HCT116 (cell line): Measurements from ENCODE around the gene DLX3. TPM values are rescaled to one million over a fixed set of nuclear protein-coding genes. Genes with fewer than 3 reads are reported as not detected.

Experiments
- ATAC-seq: fragments of 200-7000 bp; cut with Tn5 transposase; 2 replicates; pipeline ENCODE4 v1.9.1; 2020; ENCODE audit warnings: mild to moderate bottlenecking, moderate library complexity
- BruUV-seq: library from RNA; stranded (reverse); fragments of 400-500 nt; replicated peaks from 2 replicates; lab custom pipeline; 2021; lab: Mats Ljungman, UMichigan
- CTCF ChIA-PET: fragments of 300-600 bp; sonication (Branson Sonifier 250); formaldehyde crosslinking; loops from one replicate; lab custom pipeline; 2021; ENCODE audit warnings: antibody characterized with exemption; lab: Charles Lee
- POLR2A ChIA-PET: fragments of 300-600, 350-600 bp; sonication (Branson Sonifier 250); formaldehyde crosslinking; loops from one replicate; lab custom pipeline; 2021; ENCODE audit warnings: antibody characterized with exemption; lab: Charles Lee
- RAD21 ChIA-PET, 2 experiments: fragments of 300-600 bp; sonication (Branson Sonifier 250); formaldehyde crosslinking; loops; one replicate each; lab custom pipeline; 2023; ENCODE audit warnings: low total read pairs in 2 of 2; ENCODE audit not compliant: uncharacterized antibody in 2 of 2, unreplicated experiment in 2 of 2, low non-redundant PET in 1 of 2; lab: Charles Lee
- DNase-seq: peaks from one replicate; pipeline ENCODE4 v3.0.0-alpha.2; 2010; ENCODE audit warnings: low read depth, low spot score
- H2AFZ ChIP-seq: fragments of 200-600 bp; shearing (Covaris generic), sonication (generic); 2 replicates; pipeline ENCODE4 v1.6.1; 2017; ENCODE audit warnings: low read depth, mixed run types, mixed read lengths, antibody characterized with exemption, low read length; ENCODE audit not compliant: poor library complexity, severe bottlenecking
- H3K27ac ChIP-seq: 2 replicates; pipeline ENCODE4 v1.5.1; 2012; ENCODE audit warnings: low read depth, low read length
- H3K27me3 ChIP-seq: fragments of 200-600 bp; sonication (generic); 2 replicates; pipeline ENCODE4 v1.6.1; 2016; ENCODE audit warnings: mixed run types, low read length, mixed read lengths; ENCODE audit not compliant: insufficient read depth
- H3K36me3 ChIP-seq, 2 experiments: fragments of 200-500 bp in 1 of 2; fragments of 200-600 bp in 1 of 2; sonication (Bioruptor generic) in 1 of 2; sonication (generic) in 1 of 2; 2 replicates each; pipeline versions ENCODE4 v1.5.1 to v1.6.1; 2014 to 2016; ENCODE audit warnings: low read length in 2 of 2, inconsistent platforms in 1 of 2, mixed read lengths in 1 of 2, mixed run types in 1 of 2; ENCODE audit not compliant: insufficient read depth in 2 of 2, control insufficient read depth in 1 of 2
- H3K4me1 ChIP-seq, 2 experiments: fragments of 200-600 bp in 1 of 2; sonication (generic) in 1 of 2; 2 replicates each; pipeline versions ENCODE4 v1.5.1 to v1.6.1; 2012 to 2017; ENCODE audit warnings: low read length in 2 of 2, inconsistent platforms in 1 of 2, mild to moderate bottlenecking in 1 of 2, mixed read lengths in 1 of 2, mixed run types in 1 of 2, moderate library complexity in 1 of 2; ENCODE audit not compliant: insufficient read depth in 2 of 2, control insufficient read depth in 1 of 2
- H3K4me2 ChIP-seq: fragments of 200-600 bp; sonication (generic); 2 replicates; pipeline ENCODE4 v1.6.1; 2017; ENCODE audit warnings: mixed run types, low read length, mixed read lengths
- H3K4me3 ChIP-seq, 2 experiments: fragments of 200-600 bp in 1 of 2; sonication (generic) in 1 of 2; replicated peaks in 1 of 2; 2 replicates each; pipeline ENCODE4 v1.5.1; 2011 to 2016; ENCODE audit warnings: low read length in 2 of 2, control low read depth in 1 of 2, low read depth in 1 of 2, mild to moderate bottlenecking in 1 of 2, mixed read lengths in 1 of 2, mixed run types in 1 of 2
- H3K79me2 ChIP-seq: fragments of 200-600 bp; sonication (generic); 2 replicates; pipeline ENCODE4 v1.6.1; 2017; ENCODE audit warnings: mild to moderate bottlenecking, mixed run types, low read length, moderate library complexity, mixed read lengths; ENCODE audit not compliant: insufficient read depth
- H3K9ac ChIP-seq: fragments of 200-600 bp; sonication (generic); 2 replicates; pipeline ENCODE4 v1.6.1; 2016; ENCODE audit warnings: low read length, mixed read lengths
- H3K9me2 ChIP-seq: fragments of 200-600 bp; sonication (generic), shearing (Covaris generic); 2 replicates; pipeline ENCODE4 v1.6.1; 2017; ENCODE audit warnings: mixed run types, mild to moderate bottlenecking, moderate library complexity; ENCODE audit not compliant: insufficient read depth
- H3K9me3 ChIP-seq, 2 experiments: fragments of 200-500 bp in 1 of 2; fragments of 200-600 bp in 1 of 2; sonication (Bioruptor generic) in 1 of 2; sonication (generic) in 1 of 2; 2 replicates each; pipeline ENCODE4 v1.6.1; 2014 to 2017; ENCODE audit warnings: low read length in 2 of 2, mixed read lengths in 2 of 2, inconsistent platforms in 1 of 2, low read depth in 1 of 2, mild to moderate bottlenecking in 1 of 2, mixed run types in 1 of 2, moderate library complexity in 1 of 2; ENCODE audit not compliant: control insufficient read depth in 1 of 2, insufficient read depth in 1 of 2
- H4K20me1 ChIP-seq: fragments of 200-600 bp; sonication (generic), shearing (Covaris generic); 2 replicates; pipeline ENCODE4 v1.6.1; 2017; ENCODE audit warnings: mixed run types, mild to moderate bottlenecking, moderate library complexity; ENCODE audit not compliant: insufficient read depth
- CBX3 ChIP-seq: IDR thresholded peaks from 2 replicates; pipeline ENCODE4 v1.6.1; 2012; ENCODE audit warnings: low read depth
- EGR1 ChIP-seq: IDR thresholded peaks from 2 replicates; pipeline ENCODE4 v1.6.1; 2012; ENCODE audit warnings: low read depth
- ELF1 ChIP-seq: IDR thresholded peaks from 2 replicates; pipeline ENCODE4 v1.6.1; 2012; ENCODE audit warnings: low read depth, borderline replicate concordance
- EZH2 ChIP-seq: fragments of 200-600 bp; sonication (generic); IDR thresholded peaks from 2 replicates; pipeline ENCODE4 v1.6.1; 2017; ENCODE audit warnings: antibody characterized with exemption, mixed run types
- FOSL1 ChIP-seq: IDR thresholded peaks from 2 replicates; pipeline ENCODE4 v1.6.1; 2012; ENCODE audit warnings: low read depth
- MAX ChIP-seq: IDR thresholded peaks from 2 replicates; pipeline ENCODE4 v1.6.1; 2012
- RAD21 ChIP-seq: IDR thresholded peaks from 2 replicates; pipeline ENCODE4 v1.6.1; 2012; ENCODE audit warnings: low read depth, mild to moderate bottlenecking
- SIN3A ChIP-seq: IDR thresholded peaks from 2 replicates; pipeline ENCODE4 v1.6.1; 2012; ENCODE audit warnings: low read depth
- SP1 ChIP-seq: IDR thresholded peaks from 2 replicates; pipeline ENCODE4 v1.6.1; 2012; ENCODE audit warnings: low read depth
- SRF ChIP-seq: IDR thresholded peaks from 2 replicates; pipeline ENCODE4 v1.6.1; 2012; ENCODE audit warnings: low read depth
- ZNF274 ChIP-seq: fragments of 200-500 bp; sonication (Bioruptor generic); IDR thresholded peaks from 2 replicates; pipeline ENCODE4 v1.6.1; 2014; ENCODE audit warnings: mild to moderate bottlenecking, low read depth, low read length, inconsistent platforms
- intact Hi-C: fragments of 100-400 bp; cut with micrococcal nuclease; formaldehyde crosslinking; loops from 2 replicates; pipeline ENCODE4 v1.10.0; 2022
- total RNA-seq: library from RNA; stranded (reverse); gene quantifications from one replicate; pipeline ENCODE4 v1.2.1, GENCODE V29; 2021; ENCODE audit not compliant: unreplicated experiment

DLX3 gene
- total RNA-seq, 1 experiment from 2014 or later, result not detected

GRCh38 chr17:50022463-50023130, 27.6 kb upstream of the DLX3 start:
- no peak for ATAC-seq
- H3K9ac ChIP-seq, result no peak overlapping the region
- no peaks in the 10 kb centered on the region for H3K27me3 ChIP-seq
- CTCF ChIA-PET, result interaction anchor here (0.9 kb wide), 1 partner anchor 65 kb away, joined by 4 read pairs; no protein-coding TSS in a partner anchor
- intact Hi-C loops, result no loop called here
- no peaks in the 10 kb centered on the region for H3K9me2 ChIP-seq
- RAD21 ChIA-PET, result no interaction called here
- TF ChIP-seq MAX (no peak), EGR1 (no peak), ELF1 (no peak), ZNF274 (no peak), EZH2 (no peak), FOSL1 (no peak), SP1 (no peak), CBX3 (no peak)
- no peak overlapping the region for H3K27ac ChIP-seq
- H3K4me1 ChIP-seq, result peaks cover 7 to 16% of the 10 kb centered on the region in 2 experiments
- POLR2A ChIA-PET, result no interaction called here
- no peak overlapping the region for H3K4me3 ChIP-seq
- no peak overlapping the region for H2AFZ ChIP-seq
- H4K20me1 ChIP-seq, result no peaks in the 10 kb centered on the region
- peaks cover 0 to 16% of the 10 kb centered on the region in 2 experiments; a peak in 2 of 4 replicates for H3K9me3 ChIP-seq
- no peak overlapping the region for H3K4me2 ChIP-seq
- H3K79me2 ChIP-seq, result no peaks in the 10 kb centered on the region
- BruUV-seq, result no TSS peak
- no peaks in the 10 kb centered on the region for H3K36me3 ChIP-seq
- no peak for DNase-seq

GRCh38 chr17:50021681-50022370, 26.8 kb upstream of the DLX3 start:
- H3K27me3 ChIP-seq, result no peaks in the 10 kb centered on the region
- DNase-seq (no peak), ATAC-seq (no peak)
- POLR2A ChIA-PET, result no interaction called here
- H3K9me2 ChIP-seq, result no peaks in the 10 kb centered on the region
- H3K4me1 ChIP-seq, result peaks cover 0 to 9% of the 10 kb centered on the region in 2 experiments
- no peak overlapping the region for H3K27ac ChIP-seq
- no peaks in the 10 kb centered on the region for H3K36me3 ChIP-seq
- H3K4me2 ChIP-seq, result no peak overlapping the region
- H2AFZ ChIP-seq, result no peak overlapping the region
- CTCF ChIA-PET, result interaction anchor here (0.8 to 1.1 kb wide), 3 partner anchors 10 to 66 kb away, joined by 3 to 4 read pairs (median 3); partner anchors contain the start of gene ITGA3
- no peaks in the 10 kb centered on the region for H3K79me2 ChIP-seq
- intact Hi-C loops, result no loop called here
- peaks cover 0 to 16% of the 10 kb centered on the region in 2 experiments; a peak in 2 of 4 replicates for H3K9me3 ChIP-seq
- BruUV-seq, result no TSS peak
- no peaks in the 10 kb centered on the region for H4K20me1 ChIP-seq
- TF ChIP-seq SRF, result no peak
- no peak for TF ChIP-seq ELF1
- TF ChIP-seq MAX, result no peak
- no peak for TF ChIP-seq SP1
- TF ChIP-seq SIN3A, result no peak
- no peak for TF ChIP-seq RAD21
- TF ChIP-seq, all 23 proteins: peak for 0
- no peak overlapping the region for H3K4me3 ChIP-seq
- RAD21 ChIA-PET, result no interaction called here
- no peak overlapping the region for H3K9ac ChIP-seq
